A673 (cell line): Measurements from ENCODE around the gene GPR160. TPM values are rescaled to one million over a fixed set of nuclear protein-coding genes. Genes with fewer than 3 reads are reported as not detected.

Experiments
- BruUV-seq: library from RNA; stranded (reverse); fragments of 400-500 nt; replicated peaks from 2 replicates; lab custom pipeline; 2021; lab: Mats Ljungman, UMichigan
- CTCF ChIA-PET: fragments of 300-600 bp; sonication (Branson Sonifier 250); formaldehyde crosslinking; loops from one replicate; lab custom pipeline; 2022; ENCODE audit warnings: antibody characterized with exemption; lab: Charles Lee
- POLR2A ChIA-PET: fragments of 300-600 bp; sonication (Branson Sonifier 250); formaldehyde crosslinking; loops from one replicate; lab custom pipeline; 2022; ENCODE audit warnings: antibody characterized with exemption; ENCODE audit not compliant: low non-redundant PET; lab: Charles Lee
- DNase-seq: peaks from one replicate; pipeline ENCODE4 v3.0.0-alpha.2; 2015; ENCODE audit warnings: low spot score
- H3K27ac ChIP-seq: fragments of 200-600 bp; sonication (generic); 2 replicates; pipeline ENCODE4 v1.5.1; 2016; ENCODE audit warnings: mixed run types, low read depth, mild to moderate bottlenecking, mixed read lengths, antibody characterized with exemption, low read length; ENCODE audit not compliant: poor library complexity, severe bottlenecking
- H3K27me3 ChIP-seq: fragments of 200-600 bp; sonication (generic); replicated peaks from 2 replicates; pipeline ENCODE4 v1.6.1; 2017; ENCODE audit warnings: mixed run types, low read depth, mild to moderate bottlenecking, mixed read lengths, antibody characterized with exemption, low read length; ENCODE audit not compliant: insufficient read depth, poor library complexity
- H3K36me3 ChIP-seq: fragments of 200-600 bp; sonication (generic); 2 replicates; pipeline ENCODE4 v1.6.1; 2016; ENCODE audit warnings: mixed run types, mild to moderate bottlenecking, mixed read lengths, antibody characterized with exemption, low read length; ENCODE audit not compliant: insufficient read depth, poor library complexity, severe bottlenecking
- H3K4me1 ChIP-seq: fragments of 200-600 bp; sonication (generic); 2 replicates; pipeline ENCODE4 v1.6.1; 2017; ENCODE audit warnings: mixed run types, mild to moderate bottlenecking, mixed read lengths, antibody characterized with exemption, low read length; ENCODE audit not compliant: insufficient read depth, poor library complexity, severe bottlenecking
- H3K4me3 ChIP-seq: fragments of 200-600 bp; sonication (generic); 2 replicates; pipeline ENCODE4 v1.5.1; 2016; ENCODE audit warnings: low read depth, mixed run types, mild to moderate bottlenecking, mixed read lengths, low read length; ENCODE audit not compliant: poor library complexity, severe bottlenecking
- H3K9me3 ChIP-seq: fragments of 200-600 bp; sonication (generic); 2 replicates; pipeline ENCODE4 v1.6.1; 2016; ENCODE audit warnings: mixed run types, low read depth, mild to moderate bottlenecking, mixed read lengths, antibody characterized with exemption, low read length; ENCODE audit not compliant: poor library complexity, severe bottlenecking
- CTCF ChIP-seq: fragments of 300-800, 200-600 bp; sonication (generic); conservative IDR thresholded peaks from 2 replicates; pipeline ENCODE4 v1.5.1; 2017; ENCODE audit warnings: low read depth, mild to moderate bottlenecking, antibody characterized with exemption, low read length, moderate library complexity, mixed read lengths
- EZH2 ChIP-seq: fragments of 200-600 bp; sonication (generic); IDR thresholded peaks from 2 replicates; pipeline ENCODE4 v1.6.1; 2017; ENCODE audit warnings: borderline replicate concordance, low read depth, mild to moderate bottlenecking, mixed read lengths, antibody characterized with exemption, low read length; ENCODE audit not compliant: poor library complexity, severe bottlenecking
- intact Hi-C: fragments of 100-400 bp; cut with micrococcal nuclease; formaldehyde crosslinking; loops from one replicate; pipeline ENCODE4 v1.10.0; 2022; ENCODE audit not compliant: unreplicated experiment
- total RNA-seq: library from RNA; stranded (reverse); gene quantifications from 2 replicates; pipeline ENCODE4 v1.2.3, GENCODE V29; 2021

GPR160 gene
- total RNA-seq, 1 experiment from 2014 or later = 11.2 TPM

- Histone ChIP-seq H3K9me3 (no peaks in the 10 kb centered on the region), H3K4me1 (no peaks in the 10 kb centered on the region), H3K4me3 (no peak overlapping the region), H3K27ac (no peak overlapping the region), H3K27me3 (no peaks in the 10 kb centered on the region), H3K36me3 (peaks cover 59% of the 10 kb centered on the region)
- no TSS peak for BruUV-seq
- POLR2A ChIA-PET = no interaction called here
- TF ChIP-seq EZH2 (no peak), CTCF (no peak)
- intact Hi-C loops = no loop called here
- CTCF ChIA-PET = no interaction called here
- no peak for DNase-seq
Measured at GRCh38 chr3:170092907-170093306, 55.1 kb downstream of the GPR160 start.

GRCh38 chr3:170095771-170096170 lies 58.0 kb downstream of the GPR160 start:
- intact Hi-C loops = no loop called here
- H3K9me3 ChIP-seq = no peaks in the 10 kb centered on the region
- no peak for TF ChIP-seq CTCF
- no peaks in the 10 kb centered on the region for H3K4me1 ChIP-seq
- H3K4me3 ChIP-seq = no peak overlapping the region
- DNase-seq = no peak
- POLR2A ChIA-PET = no interaction called here
- H3K27me3 ChIP-seq = no peaks in the 10 kb centered on the region
- no TSS peak for BruUV-seq
- H3K36me3 ChIP-seq = peaks cover 66% of the 10 kb centered on the region
- CTCF ChIA-PET = no interaction called here
- H3K27ac ChIP-seq = no peak overlapping the region

- no peak for DNase-seq
- H3K36me3 ChIP-seq = peaks cover 70% of the 10 kb centered on the region
- H3K4me3 ChIP-seq = no peak overlapping the region
- BruUV-seq = no TSS peak
- H3K4me1 ChIP-seq = no peaks in the 10 kb centered on the region
- POLR2A ChIA-PET = no interaction called here
- no peak overlapping the region for H3K27ac ChIP-seq
- H3K27me3 ChIP-seq = no peaks in the 10 kb centered on the region
- intact Hi-C loops = no loop called here
- CTCF ChIA-PET = no interaction called here
- H3K9me3 ChIP-seq = no peaks in the 10 kb centered on the region
- TF ChIP-seq CTCF = no peak
- no peak for TF ChIP-seq EZH2
Measured at GRCh38 chr3:170096342-170096741, 58.5 kb downstream of the GPR160 start.
